ENCODE results near the gene EPAS1. TPM values are rescaled to one million over a fixed set of nuclear protein-coding genes. Genes with fewer than 3 reads are reported as not detected.

EPAS1 gene
- polyA plus RNA-seq, 1 of the 3 experiments (the other 2 are of a cell fraction), result 69.2 TPM

- H3K4me1 ChIP-seq (ENCODE audit: control insufficient read depth in 1 of 2, insufficient read depth in 2 of 2, low read depth in 1 of 2, low read length in 1 of 2), result peaks cover 0 to 10% of the 10 kb centered on the region in 2 experiments; a peak in 2 of 4 replicates
- POLR2A ChIA-PET, result no interaction called here
- WGBS (ENCODE audit: low lambda C conversion rate), result 76% methylated on average over 4 of the region's 4 CpGs
Observed at GRCh38 chr2:46274586-46274985, 22.6 kb upstream of the EPAS1 start.

GRCh38 chr2:46275995-46276394, 21.2 kb upstream of the EPAS1 start:
- Histone ChIP-seq H3K27me3 (ENCODE audit: insufficient read depth) (no peaks in the 10 kb centered on the region), H3K36me3 (replicated peaks in 1 of 2; ENCODE audit: control insufficient read depth in 1 of 2, insufficient read depth in 2 of 2, low read length in 1 of 2) (no peaks in the 10 kb centered on the region), H3K4me3 (ENCODE audit: low read depth in 2 of 2, low read length in 1 of 2) (no peak overlapping the region), H3K79me2 (ENCODE audit: insufficient read depth) (no peaks in the 10 kb centered on the region), H2AFZ (ENCODE audit: low read depth) (no peak overlapping the region), H3K4me2 (no peak overlapping the region), H3F3A (replicated peaks; ENCODE audit: insufficient read depth) (no peaks in the 10 kb centered on the region), H3K9ac (no peak overlapping the region), H3K9me2 (no peaks in the 10 kb centered on the region), H3K4me1 (ENCODE audit: control insufficient read depth in 1 of 2, insufficient read depth in 2 of 2, low read depth in 1 of 2, low read length in 1 of 2) (no peaks in the 10 kb centered on the region; a peak in 1 of 4 replicates), H4K20me1 (ENCODE audit: insufficient read depth) (no peaks in the 10 kb centered on the region), H3K9me3 (no peaks in the 10 kb centered on the region), H3K27ac (ENCODE audit: low read depth in 2 of 2, low read length in 1 of 2) (no peak overlapping the region)
- WGBS (ENCODE audit: low lambda C conversion rate), result 90% methylated on average over 14 of the region's 20 CpGs
- no peak for DNase-seq
- TF ChIP-seq, protein P1, sequence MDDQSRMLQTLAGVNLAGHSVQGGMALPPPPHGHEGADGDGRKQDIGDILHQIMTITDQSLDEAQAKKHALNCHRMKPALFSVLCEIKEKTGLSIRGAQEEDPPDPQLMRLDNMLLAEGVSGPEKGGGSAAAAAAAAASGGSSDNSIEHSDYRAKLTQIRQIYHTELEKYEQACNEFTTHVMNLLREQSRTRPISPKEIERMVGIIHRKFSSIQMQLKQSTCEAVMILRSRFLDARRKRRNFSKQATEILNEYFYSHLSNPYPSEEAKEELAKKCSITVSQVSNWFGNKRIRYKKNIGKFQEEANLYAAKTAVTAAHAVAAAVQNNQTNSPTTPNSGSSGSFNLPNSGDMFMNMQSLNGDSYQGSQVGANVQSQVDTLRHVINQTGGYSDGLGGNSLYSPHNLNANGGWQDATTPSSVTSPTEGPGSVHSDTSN (IDR thresholded peaks at IDR 0.05), result no peak
- no peak for TF ChIP-seq TEAD4 (IDR thresholded peaks at IDR 0.05; ENCODE audit: borderline replicate concordance, insufficient read depth)
- no peak for TF ChIP-seq EZH2phosphoT487 (IDR thresholded peaks at IDR 0.05; ENCODE audit: borderline replicate concordance, low read depth)
- no peak for TF ChIP-seq TAF1 (IDR thresholded peaks at IDR 0.05; ENCODE audit: borderline replicate concordance, low read depth, low read length)
- TF ChIP-seq NFIC (IDR thresholded peaks at IDR 0.05; ENCODE audit: borderline replicate concordance), result no peak
- TF ChIP-seq, protein P2, sequence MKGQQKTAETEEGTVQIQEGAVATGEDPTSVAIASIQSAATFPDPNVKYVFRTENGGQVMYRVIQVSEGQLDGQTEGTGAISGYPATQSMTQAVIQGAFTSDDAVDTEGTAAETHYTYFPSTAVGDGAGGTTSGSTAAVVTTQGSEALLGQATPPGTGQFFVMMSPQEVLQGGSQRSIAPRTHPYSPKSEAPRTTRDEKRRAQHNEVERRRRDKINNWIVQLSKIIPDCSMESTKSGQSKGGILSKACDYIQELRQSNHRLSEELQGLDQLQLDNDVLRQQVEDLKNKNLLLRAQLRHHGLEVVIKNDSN (IDR thresholded peaks at IDR 0.05; ENCODE audit: borderline replicate concordance, low read depth), result no peak
- TF ChIP-seq NRF1 (IDR thresholded peaks at IDR 0.05; ENCODE audit: low read depth, low read length), result no peak
- TF ChIP-seq FOXM1 (IDR thresholded peaks at IDR 0.05; ENCODE audit: low read depth), result no peak
- TF ChIP-seq CHD2 (IDR thresholded peaks at IDR 0.05; ENCODE audit: low read length, partially characterized antibody), result no peak
- ChIA-PET CTCF (interaction anchor here (0.7 to 2.7 kb wide), 3 partner anchors 16 to 192 kb away, joined by 3 to 9 read pairs (median 4); no protein-coding TSS in a partner anchor), POLR2A (no interaction called here)

More at GRCh38 chr2:46274586-46274985, 22.6 kb upstream of the EPAS1 start:
- Histone ChIP-seq H3K79me2 (ENCODE audit: insufficient read depth) (no peaks in the 10 kb centered on the region), H4K20me1 (ENCODE audit: insufficient read depth) (no peaks in the 10 kb centered on the region), H3K36me3 (replicated peaks in 1 of 2; ENCODE audit: control insufficient read depth in 1 of 2, insufficient read depth in 2 of 2, low read length in 1 of 2) (no peaks in the 10 kb centered on the region), H3K9ac (no peak overlapping the region), H3K27me3 (ENCODE audit: insufficient read depth) (no peaks in the 10 kb centered on the region), H3K9me3 (no peaks in the 10 kb centered on the region), H2AFZ (ENCODE audit: low read depth) (no peak overlapping the region), H3F3A (replicated peaks; ENCODE audit: insufficient read depth) (no peaks in the 10 kb centered on the region), H3K9me2 (no peaks in the 10 kb centered on the region), H3K4me2 (no peak overlapping the region), H3K4me3 (ENCODE audit: low read depth in 2 of 2, low read length in 1 of 2) (no peak overlapping the region), H3K27ac (ENCODE audit: low read depth in 2 of 2, low read length in 1 of 2) (no peak overlapping the region)
- CTCF ChIA-PET, result interaction anchor here (1.1 to 1.9 kb wide), 3 partner anchors 10 to 19 kb away, joined by 3 to 8 read pairs (median 4); no protein-coding TSS in a partner anchor
- no peak for TF ChIP-seq JUND (IDR thresholded peaks at IDR 0.05)
- TF ChIP-seq, protein P2 (IDR thresholded peaks at IDR 0.05; ENCODE audit: borderline replicate concordance, low read depth), result no peak
- TF ChIP-seq TCF12 (IDR thresholded peaks at IDR 0.05), result no peak
- no peak for TF ChIP-seq NRF1 (IDR thresholded peaks at IDR 0.05; ENCODE audit: low read depth, low read length)
- TF ChIP-seq IRF3 (IDR thresholded peaks at IDR 0.05; ENCODE audit: low read depth, low read length), result no peak
- TF ChIP-seq NFIC (IDR thresholded peaks at IDR 0.05; ENCODE audit: borderline replicate concordance), result no peak
- no peak for TF ChIP-seq CHD2 (IDR thresholded peaks at IDR 0.05; ENCODE audit: low read length, partially characterized antibody)
- no peak for TF ChIP-seq RFX5 (IDR thresholded peaks at IDR 0.05; ENCODE audit: low read length)
- TF ChIP-seq, protein P3, sequence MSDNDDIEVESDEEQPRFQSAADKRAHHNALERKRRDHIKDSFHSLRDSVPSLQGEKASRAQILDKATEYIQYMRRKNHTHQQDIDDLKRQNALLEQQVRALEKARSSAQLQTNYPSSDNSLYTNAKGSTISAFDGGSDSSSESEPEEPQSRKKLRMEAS (IDR thresholded peaks at IDR 0.05; ENCODE audit: low read depth), result no peak
- no peak for TF ChIP-seq MXI1 (IDR thresholded peaks at IDR 0.05; ENCODE audit: low read depth, low read length)
- no peak for TF ChIP-seq MEF2A (IDR thresholded peaks at IDR 0.05; ENCODE audit: borderline replicate concordance, low read depth)
- TF ChIP-seq, protein P4, sequence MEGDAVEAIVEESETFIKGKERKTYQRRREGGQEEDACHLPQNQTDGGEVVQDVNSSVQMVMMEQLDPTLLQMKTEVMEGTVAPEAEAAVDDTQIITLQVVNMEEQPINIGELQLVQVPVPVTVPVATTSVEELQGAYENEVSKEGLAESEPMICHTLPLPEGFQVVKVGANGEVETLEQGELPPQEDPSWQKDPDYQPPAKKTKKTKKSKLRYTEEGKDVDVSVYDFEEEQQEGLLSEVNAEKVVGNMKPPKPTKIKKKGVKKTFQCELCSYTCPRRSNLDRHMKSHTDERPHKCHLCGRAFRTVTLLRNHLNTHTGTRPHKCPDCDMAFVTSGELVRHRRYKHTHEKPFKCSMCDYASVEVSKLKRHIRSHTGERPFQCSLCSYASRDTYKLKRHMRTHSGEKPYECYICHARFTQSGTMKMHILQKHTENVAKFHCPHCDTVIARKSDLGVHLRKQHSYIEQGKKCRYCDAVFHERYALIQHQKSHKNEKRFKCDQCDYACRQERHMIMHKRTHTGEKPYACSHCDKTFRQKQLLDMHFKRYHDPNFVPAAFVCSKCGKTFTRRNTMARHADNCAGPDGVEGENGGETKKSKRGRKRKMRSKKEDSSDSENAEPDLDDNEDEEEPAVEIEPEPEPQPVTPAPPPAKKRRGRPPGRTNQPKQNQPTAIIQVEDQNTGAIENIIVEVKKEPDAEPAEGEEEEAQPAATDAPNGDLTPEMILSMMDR (IDR thresholded peaks at IDR 0.05), result no peak
- TF ChIP-seq EP300 (IDR thresholded peaks at IDR 0.05; ENCODE audit: borderline replicate concordance in 1 of 2, low read depth in 1 of 2, low read length in 1 of 2), result no peak
- no peak for DNase-seq
